ENCODE data around the gene HINFP.
A peak's percentile ranks its signal among the peaks of the same experiment; 100 is the strongest.
"Not testable (repeated sequence)": the region's sequence is repeated elsewhere in the genome, so short reads cannot be mapped to it uniquely, and the experiment has no call there.

HINFP gene

GRCh38 chr11:119100246-119100970 is 21.0 kb upstream of the HINFP start:
- DNase-seq (ENCODE audit: low read depth, low spot score), result peak; percentile 55

GRCh38 chr11:119100994-119101758 is 20.2 kb upstream of the HINFP start:
- no peak for DNase-seq (ENCODE audit: low read depth, low spot score)

GRCh38 chr11:119101759-119102423 is 19.5 kb upstream of the HINFP start, which contains the start of gene DPAGT1:
Gene DPAGT1, minus strand, starts transcription at chr11:119101853. Its CDS starts 198 bp downstream, at chr11:119101655.
- peak; percentile 97 for DNase-seq (ENCODE audit: low read depth, low spot score)

- not testable (repeated sequence) for DNase-seq (ENCODE audit: low read depth, low spot score)
Measured at GRCh38 chr11:119103161-119103664, 18.2 kb upstream of the HINFP start.

GRCh38 chr11:119103793-119104192 is 17.6 kb upstream of the HINFP start:
- no peak for DNase-seq (ENCODE audit: low read depth, low spot score)

- DNase-seq (ENCODE audit: low read depth, low spot score), result peak; percentile 95
Measured at GRCh38 chr11:119106564-119107537, 14.5 kb upstream of the HINFP start, which contains the start of gene C2CD2L. Gene C2CD2L, plus strand, starts transcription at chr11:119107344. Its CDS starts 398 bp downstream, at chr11:119107742.

DNA sequence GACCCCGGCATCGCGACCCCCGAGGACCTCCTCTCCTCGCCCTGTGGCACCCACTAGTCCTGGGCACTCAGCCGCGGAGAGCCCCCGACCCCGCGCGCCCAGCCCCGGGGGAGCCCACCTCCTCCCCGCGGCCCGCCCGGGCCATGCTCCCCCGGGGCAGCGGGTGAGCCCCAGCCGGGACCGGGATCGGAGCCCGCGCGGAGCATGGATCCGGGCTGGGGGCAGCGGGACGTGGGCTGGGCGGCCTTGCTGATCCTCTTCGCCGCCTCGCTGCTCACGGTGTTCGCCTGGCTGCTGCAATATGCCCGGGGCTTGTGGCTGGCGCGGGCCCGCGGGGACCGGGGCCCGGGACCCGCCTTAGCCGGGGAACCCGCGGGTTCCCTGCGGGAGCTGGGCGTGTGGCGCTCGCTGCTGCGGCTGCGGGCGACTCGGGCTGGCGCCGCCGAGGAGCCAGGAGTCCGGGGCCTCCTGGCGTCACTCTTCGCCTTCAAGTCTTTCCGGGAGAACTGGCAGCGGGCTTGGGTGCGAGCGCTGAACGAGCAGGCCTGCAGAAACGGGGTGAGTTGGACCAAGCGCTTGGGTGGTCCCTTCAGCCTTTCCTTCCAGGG is 13.7 kb upstream of the HINFP start:
- peak; percentile 44 for DNase-seq (ENCODE audit: low read depth, low spot score)

- peak; percentile 30 for DNase-seq (ENCODE audit: low read depth, low spot score)
Measured at GRCh38 chr11:119108146-119108856, 13.1 kb upstream of the HINFP start.

DNA sequence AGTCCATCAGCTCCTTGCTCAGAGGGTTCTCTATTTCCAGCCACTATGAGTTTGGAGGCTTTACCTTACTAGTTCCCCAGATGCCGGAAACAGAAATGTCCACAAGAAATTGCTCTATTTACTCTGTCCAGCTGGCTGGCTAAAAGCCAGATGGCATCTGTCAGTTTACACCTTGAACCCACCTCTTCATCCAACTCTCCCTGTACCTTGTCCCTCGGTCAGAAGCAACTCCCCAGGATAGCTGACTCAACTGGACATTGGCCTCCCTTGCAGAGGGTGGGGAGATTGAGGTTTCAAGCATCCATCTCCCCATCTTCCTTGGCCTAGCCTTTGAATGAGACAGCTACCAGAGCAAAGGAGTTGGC is 12.5 kb upstream of the HINFP start:
- DNase-seq (ENCODE audit: low read depth, low spot score), result no peak

DNA sequence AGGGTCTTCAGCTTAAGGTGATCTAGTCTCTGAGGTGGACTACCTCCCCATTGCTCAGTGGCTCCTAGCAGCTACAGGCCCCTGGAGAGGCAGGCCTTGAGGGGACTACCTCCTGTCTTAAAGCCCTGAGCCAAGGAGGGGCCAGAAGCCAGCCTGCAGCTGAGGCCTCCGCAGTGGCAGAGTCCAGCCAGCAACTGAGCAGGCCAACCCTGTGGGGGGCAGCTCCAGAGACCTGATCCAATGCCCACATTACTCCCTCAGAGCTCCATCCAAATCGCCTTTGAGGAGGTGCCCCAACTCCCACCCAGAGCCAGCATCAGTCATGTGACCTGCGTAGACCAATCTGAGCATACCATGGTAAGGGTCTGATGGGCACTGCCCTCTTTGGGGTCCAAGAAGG is 11.5 kb upstream of the HINFP start:
- DNase-seq (ENCODE audit: low read depth, low spot score), result no peak

- no peak for DNase-seq (ENCODE audit: low read depth, low spot score)
Measured at GRCh38 chr11:119110439-119110838, 10.9 kb upstream of the HINFP start.

GRCh38 chr11:119111361-119111925 is 9.9 kb upstream of the HINFP start:
- DNase-seq (ENCODE audit: low read depth, low spot score), result no peak

DNA sequence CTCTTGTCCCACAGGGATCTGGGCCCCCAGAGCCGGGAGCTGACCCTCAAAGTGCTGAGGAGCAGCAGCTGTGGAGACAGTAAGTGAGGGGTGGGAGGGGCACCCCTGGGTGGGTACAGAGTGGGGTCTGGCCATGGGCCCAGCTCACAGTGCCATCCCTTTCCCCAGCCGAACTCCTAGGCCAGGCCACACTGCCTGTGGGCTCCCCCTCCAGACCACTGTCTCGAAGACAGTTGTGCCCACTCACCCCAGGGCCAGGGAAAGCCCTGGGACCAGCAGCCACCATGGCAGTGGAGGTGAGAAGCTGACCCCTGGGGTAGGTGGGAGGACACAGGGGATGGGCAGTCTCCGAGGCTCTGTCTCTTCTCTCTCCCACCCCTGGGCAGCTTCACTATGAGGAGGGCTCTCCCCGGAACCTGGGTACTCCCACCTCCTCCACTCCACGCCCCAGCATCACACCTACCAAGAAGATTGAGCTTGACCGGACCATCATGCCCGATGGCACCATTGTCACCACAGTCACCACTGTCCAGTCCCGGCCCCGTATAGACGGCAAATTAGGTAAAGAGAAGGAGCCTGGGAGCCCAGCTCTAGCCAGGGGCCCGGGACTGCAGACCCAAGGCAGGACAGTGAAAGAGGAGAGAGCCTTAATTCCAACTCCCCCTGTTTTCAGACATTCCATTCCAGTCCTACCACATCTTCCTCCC is 8.9 kb upstream of the HINFP start:
- no peak for DNase-seq (ENCODE audit: low read depth, low spot score)

DNA sequence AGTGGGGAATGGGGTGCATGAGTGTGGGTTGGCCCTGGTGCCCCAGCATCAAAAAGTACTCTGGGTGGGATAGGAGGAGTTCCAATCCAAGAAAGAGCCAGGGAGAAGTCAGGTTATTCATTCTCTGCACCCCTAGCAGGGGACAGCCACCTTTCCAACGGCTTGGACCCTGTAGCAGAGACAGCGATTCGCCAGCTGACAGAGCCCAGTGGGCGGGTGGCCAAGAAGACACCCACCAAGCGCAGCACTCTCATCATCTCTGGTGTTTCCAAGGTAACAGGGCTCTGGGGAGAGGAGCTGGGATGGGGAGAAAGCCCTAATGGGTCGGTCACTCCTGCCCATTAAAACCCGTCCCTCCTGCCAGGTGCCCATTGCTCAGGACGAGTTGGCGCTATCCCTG is 7.7 kb upstream of the HINFP start:
- DNase-seq (ENCODE audit: low read depth, low spot score), result no peak

- DNase-seq (ENCODE audit: low read depth, low spot score), result no peak
Measured at GRCh38 chr11:119114351-119114750, 7.0 kb upstream of the HINFP start.

DNA sequence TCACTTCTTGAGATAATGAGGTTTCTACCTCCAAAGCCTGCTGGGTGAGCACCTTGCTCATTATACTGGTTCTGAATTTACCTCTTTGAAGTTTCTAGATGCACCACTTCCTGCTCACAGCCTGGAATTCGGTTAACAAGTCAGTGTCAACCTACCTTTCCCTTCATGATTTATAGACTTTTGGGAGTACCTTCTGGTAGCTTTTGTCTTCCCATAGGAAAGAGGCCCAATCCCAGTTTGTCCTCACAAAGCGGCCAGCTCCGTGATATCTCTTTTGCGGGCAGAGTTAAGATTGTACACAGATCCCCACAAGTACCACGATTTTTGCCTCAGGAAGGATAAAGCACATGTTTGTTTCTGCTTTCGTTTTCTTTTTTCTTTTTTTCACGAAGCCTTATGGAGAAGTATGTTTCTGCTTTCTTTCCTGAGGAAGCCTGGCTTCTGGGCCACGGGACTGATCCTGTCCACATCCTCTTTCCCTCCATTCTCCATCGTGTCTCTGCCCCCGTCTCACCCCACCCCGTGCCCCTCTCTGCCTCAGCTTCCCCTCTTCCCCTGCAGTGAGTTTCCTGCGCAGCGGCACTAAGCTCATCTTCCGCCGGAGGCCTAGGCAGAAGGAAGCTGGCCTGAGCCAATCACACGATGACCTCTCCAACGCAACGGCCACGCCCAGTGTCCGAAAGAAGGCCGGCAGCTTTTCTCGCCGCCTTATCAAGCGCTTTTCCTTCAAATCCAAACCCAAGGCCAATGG is 5.7 kb upstream of the HINFP start:
- DNase-seq (ENCODE audit: low read depth, low spot score), result no peak

DNA sequence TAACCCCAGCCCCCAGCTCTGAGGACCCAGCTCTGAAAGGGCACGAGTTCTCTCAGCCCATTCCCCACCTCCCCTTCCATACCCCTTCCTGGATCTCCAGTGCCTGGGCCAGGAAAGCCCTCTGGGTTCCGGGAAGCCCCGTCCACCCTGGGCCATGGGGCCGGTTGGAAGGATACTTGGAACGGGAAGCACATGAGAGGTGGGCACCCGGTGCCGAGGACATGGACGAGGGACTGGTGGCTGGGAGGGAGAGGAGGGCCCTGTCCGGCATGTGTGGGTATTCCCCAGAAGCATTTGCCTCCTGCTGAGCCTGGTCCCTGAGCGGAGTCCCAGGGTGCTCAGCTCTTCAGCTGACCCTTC is 5.2 kb upstream of the HINFP start:
- DNase-seq (ENCODE audit: low read depth, low spot score), result no peak

DNA sequence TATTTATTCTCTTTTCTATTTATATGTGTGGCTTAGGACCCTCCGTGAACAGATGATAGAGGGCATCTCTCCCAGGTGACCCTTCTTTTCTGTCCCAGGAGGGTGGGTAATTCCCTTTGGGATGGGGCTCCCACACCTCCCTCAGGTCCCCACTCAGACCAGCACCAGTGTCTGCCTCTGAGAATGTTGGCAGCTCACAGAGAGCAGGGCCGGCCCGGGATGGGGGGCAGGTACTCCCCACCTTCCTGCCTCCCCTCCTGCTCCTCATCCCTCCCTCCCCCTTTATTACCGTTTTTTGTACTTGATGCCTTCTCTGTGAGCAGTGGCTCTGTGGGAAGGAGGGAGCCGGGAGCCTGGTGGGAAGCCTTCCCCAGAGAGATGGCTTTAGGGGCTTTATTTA is 4.8 kb upstream of the HINFP start:
- no peak for DNase-seq (ENCODE audit: low read depth, low spot score)
